A549 (cell line): ENCODE results near the gene TBC1D16. TPM values are rescaled to one million over a fixed set of nuclear protein-coding genes. Genes with fewer than 3 reads are reported as not detected.

Experiments
- ATAC-seq, 2 experiments: fragments of 200-7000 bp in 1 of 2; fragments of >200 bp in 1 of 2; cut with Nextera tagmentation in 1 of 2; cut with Tn5 transposase in 1 of 2; 3 replicates each; pipeline versions ENCODE4 v1.8.0 to v1.9.1; 2018 to 2020; ENCODE audit warnings: mild to moderate bottlenecking in 1 of 2, moderate library complexity in 1 of 2
- CTCF ChIA-PET: fragments of 300-600 bp; sonication (Branson Sonifier 250); formaldehyde crosslinking; extraction: SDS; loops from one replicate; lab custom pipeline; 2021; ENCODE audit warnings: antibody characterized with exemption, inconsistent platforms; lab: Yijun Ruan, JAX
- POLR2A ChIA-PET: fragments of 350-600 bp; formaldehyde crosslinking; extraction: SDS; loops from one replicate; lab custom pipeline; 2021; ENCODE audit warnings: antibody characterized with exemption, inconsistent platforms; lab: Yijun Ruan, JAX
- DNase-seq, 2 experiments: peaks; one replicate each; pipeline versions ENCODE4 v3.0.0 to v3.0.0-alpha.2; 2011 to 2016; ENCODE audit warnings: low read depth in 1 of 2, low spot score in 1 of 2
- FAIRE-seq: peaks from 2 replicates; lab custom pipeline; 2011; peaks lifted over from hg19 to GRCh38; lab: Jason Lieb, UNC
- H3K27ac ChIP-seq, 2 experiments: fragments of >200 bp; sonication (Bioruptor Twin); formaldehyde crosslinking; 3 replicates each; pipeline ENCODE4 v1.5.1; 2016 to 2017
- H3K4me1 ChIP-seq: fragments of >200 bp; sonication (Bioruptor Twin); formaldehyde crosslinking; 3 replicates; pipeline ENCODE4 v1.6.1; 2016
- H3K4me2 ChIP-seq: fragments of >200 bp; sonication (Bioruptor Twin); formaldehyde crosslinking; 3 replicates; pipeline ENCODE4 v1.6.1; 2016
- H3K4me3 ChIP-seq: fragments of >200 bp; sonication (Bioruptor Twin); formaldehyde crosslinking; 3 replicates; pipeline ENCODE4 v1.5.1; 2016
- H3K9me3 ChIP-seq: fragments of >200 bp; sonication (Bioruptor Twin); formaldehyde crosslinking; 3 replicates; pipeline ENCODE4 v1.6.1; 2016
- ATOH8 ChIP-seq: fragments of 250-450 bp; sonication (Bioruptor Pico); IDR thresholded peaks from 2 replicates; pipeline ENCODE4 v1.5.0; 2020; ENCODE audit warnings: low read depth, mild to moderate bottlenecking, moderate library complexity
- BCL3 ChIP-seq: fragments of >200 bp; sonication (Bioruptor Twin); formaldehyde crosslinking; IDR thresholded peaks from 3 replicates; pipeline ENCODE4 v1.6.1; 2016
- CHD2 ChIP-seq: fragments of 150-350 bp; IDR thresholded peaks from 2 replicates; pipeline ENCODE4 v1.6.1; 2014; ENCODE audit warnings: low read length; ENCODE audit not compliant: partially characterized antibody
- CTCF ChIP-seq: fragments of >200 bp; sonication (Bioruptor Twin); formaldehyde crosslinking; IDR thresholded peaks from 3 replicates; pipeline ENCODE4 v1.5.1; 2016
- GATA3 ChIP-seq: IDR thresholded peaks from 2 replicates; pipeline ENCODE4 v1.6.1; 2012; ENCODE audit warnings: borderline replicate concordance
- HOXB5 ChIP-seq: fragments of 250-450 bp; sonication (Bioruptor Pico); IDR thresholded peaks from 2 replicates; pipeline ENCODE4 v1.5.0; 2020; ENCODE audit warnings: mild to moderate bottlenecking, moderate library complexity
- MAX ChIP-seq: IDR thresholded peaks from 2 replicates; pipeline ENCODE4 v1.6.1; 2012
- MYC ChIP-seq: IDR thresholded peaks from 2 replicates; pipeline ENCODE4 v1.6.1; 2012; ENCODE audit warnings: mild to moderate bottlenecking, inconsistent platforms, low read length, improper control_type of control experiment, borderline replicate concordance
- NPAS2 ChIP-seq: fragments of 250-450 bp; sonication (Bioruptor Pico); IDR thresholded peaks from 2 replicates; pipeline ENCODE4 v1.8.0; 2022; ENCODE audit warnings: mild to moderate bottlenecking, moderate library complexity, borderline replicate concordance
- RAD21 ChIP-seq, 2 experiments: fragments of >200 bp in 1 of 2; sonication (Bioruptor Twin) in 1 of 2; formaldehyde crosslinking in 1 of 2; IDR thresholded peaks in 1 of 2; conservative IDR thresholded peaks in 1 of 2; 2 replicates in 1 of 2; 3 replicates in 1 of 2; pipeline ENCODE4 v1.6.1; 2012 to 2018; ENCODE audit warnings: inconsistent platforms in 1 of 2
- RCOR1 ChIP-seq: fragments of 150-350 bp; IDR thresholded peaks from 2 replicates; pipeline ENCODE4 v1.6.1; 2014; ENCODE audit warnings: antibody characterized with exemption, low read length, low read depth
- SMC3 ChIP-seq: fragments of >200 bp; sonication (Bioruptor Twin); formaldehyde crosslinking; IDR thresholded peaks from 3 replicates; pipeline ENCODE4 v1.6.1; 2018; ENCODE audit warnings: inconsistent platforms
- TFCP2L1 ChIP-seq: fragments of 250-450 bp; sonication (Bioruptor Pico); IDR thresholded peaks from 2 replicates; pipeline ENCODE4 v1.5.0; 2021; ENCODE audit warnings: mild to moderate bottlenecking
- TP53 ChIP-seq: fragments of 250-450 bp; sonication (Bioruptor Pico); IDR thresholded peaks from 2 replicates; pipeline ENCODE4 v1.5.0; 2021; ENCODE audit warnings: mild to moderate bottlenecking, moderate library complexity
- WGBS: methylation state at CpG from one replicate; pipeline ENCODE4 v1.1.6; 2017; ENCODE audit errors: missing lambda C conversion rate; 5-methylcytosine and 5-hydroxymethylcytosine counted together
- polyA plus RNA-seq, 4 experiments: library from polyadenylated mRNA; depleted of rRNA in 3 of 4; stranded (reverse); fragments of >200 nt; fragmentation: RNase III in 1 of 4; extraction: RNeasy Plus Mini Kit Qiagen cat#74134 plus additional on column Dnase treatment in 1 of 4; gene quantifications; 2 replicates in 3 of 4; 3 replicates in 1 of 4; pipeline ENCODE4 v1.2.3, GENCODE V29; 2011 to 2017

Gene TBC1D16
- polyA plus RNA-seq, 2 of the 4 experiments (the other 2 are of a cell fraction) = 8.9 to 12.5 TPM

- peak; percentile 92 for FAIRE-seq
- H3K4me1 ChIP-seq = peaks cover 15% of the 10 kb centered on the region
- ChIA-PET CTCF (interaction anchor here (0.6 to 10.5 kb wide), 81 partner anchors 8 to 971 kb away, joined by 3 to 154 read pairs (median 4); partner anchors contain the start of genes GAA and TBC1D16), POLR2A (interaction anchor here (1.0 to 1.4 kb wide), 2 partner anchors 27 to 169 kb away, joined by 3 to 5 read pairs; partner anchors contain the start of gene CBX4)
- 6% methylated on average over 14 of the region's 17 CpGs for WGBS
- H3K4me3 ChIP-seq = no peak overlapping the region
- DNase-seq = peak; percentile 77 to 91
- H3K4me2 ChIP-seq = peak overlapping the region; percentile 37; the same call in 2 of the 3 replicates
- peak; percentile 64 to 65 for TF ChIP-seq RAD21 (conservative IDR thresholded peaks at IDR 0.05 in 1 of 2, IDR thresholded peaks at IDR 0.05 in 1 of 2)
- no peak for TF ChIP-seq HOXB5
- peak; percentile 83 for TF ChIP-seq SMC3
- TF ChIP-seq TFCP2L1 = no peak
- peak; percentile 46; the same call in 1 of the 2 replicates for TF ChIP-seq MAX
- TF ChIP-seq CTCF = peak; percentile 89
- peak overlapping the region; percentile 7 to 16; a peak in 3 of 6 replicates for H3K27ac ChIP-seq
- H3K9me3 ChIP-seq = no peaks in the 10 kb centered on the region
- peak; percentile 78 to 91 for ATAC-seq
These were observed 27.3 kb downstream of the TBC1D16 start for GRCh38 chr17:80008383-80008840.

GRCh38 chr17:80007939-80008338 is 27.7 kb downstream of the TBC1D16 start:
- FAIRE-seq = no peak
- ATAC-seq = no peak
- Histone ChIP-seq H3K4me2 (no peak overlapping the region), H3K4me1 (peaks cover 16% of the 10 kb centered on the region), H3K27ac (no peak overlapping the region), H3K9me3 (no peaks in the 10 kb centered on the region)
- no peak for DNase-seq
- ChIA-PET POLR2A (interaction anchor here (1.0 to 1.4 kb wide), 2 partner anchors 27 to 169 kb away, joined by 3 to 5 read pairs; partner anchors contain the start of gene CBX4), CTCF (interaction anchor here (0.6 to 10.5 kb wide), 72 partner anchors 8 to 956 kb away, joined by 3 to 154 read pairs (median 4); partner anchors contain the start of genes GAA and TBC1D16)
- WGBS = 64% methylated on average over 10 of the region's 10 CpGs
- TF ChIP-seq ATOH8 (CRISPR knock-in tag) (no peak), GATA3 (no peak), MYC (no peak)
- TF ChIP-seq, all 56 proteins: peak for 0
- no peak overlapping the region for H3K4me3 ChIP-seq

- Histone ChIP-seq H3K27ac (0 out of 6 replicates have a peak overlapping the region, but pooled peaks of 1 of the 2 experiments have one; percentile 12), H3K9me3 (no peaks in the 10 kb centered on the region), H3K4me1 (peaks cover 24% of the 10 kb centered on the region), H3K4me3 (no peak overlapping the region), H3K4me2 (no peak overlapping the region)
- WGBS = 91% methylated on average over 30 of the region's 30 CpGs
- TF ChIP-seq TP53 (CRISPR knock-in tag) (no peak), BCL3 (no peak), RCOR1 (no peak), HOXB5 (no peak), SMC3 (no peak), CHD2 (no peak), NPAS2 (no peak)
- no peak for ATAC-seq
- ChIA-PET CTCF (interaction anchor here (0.5 to 10.5 kb wide), 48 partner anchors 9 to 1139 kb away, joined by 3 to 154 read pairs (median 5); partner anchors contain the start of genes GAA and TBC1D16), POLR2A (interaction anchor here (0.9 kb wide), 1 partner anchor 15 kb away, joined by 3 read pairs; no protein-coding TSS in a partner anchor)
- no peak for FAIRE-seq
- no peak for DNase-seq
These were observed 28.6 kb downstream of the TBC1D16 start for GRCh38 chr17:80006811-80007752.
